HEK293T (cell line): ENCODE results near the gene POU2F3.

Experiments
- CTCF ChIA-PET: fragments of 350-600 bp; formaldehyde crosslinking; extraction: SDS; loops from one replicate; lab custom pipeline; 2021; ENCODE audit warnings: antibody characterized with exemption, inconsistent platforms; lab: Yijun Ruan, JAX
- POLR2A ChIA-PET: fragments of 350-600 bp; formaldehyde crosslinking; extraction: SDS; loops from one replicate; lab custom pipeline; 2020; ENCODE audit warnings: antibody characterized with exemption, inconsistent platforms; lab: Yijun Ruan, JAX
- DNase-seq: peaks from one replicate; pipeline ENCODE4 v3.0.0; 2012; ENCODE audit warnings: mixed read lengths; ENCODE audit errors: extremely low spot score
- ARNT ChIP-seq: fragments of 450-650 bp; IDR thresholded peaks from 2 replicates; pipeline ENCODE4 v1.6.1; 2017; ENCODE audit warnings: mild to moderate bottlenecking
- BHLHE40 ChIP-seq: fragments of 450-650 bp; IDR thresholded peaks from 2 replicates; pipeline ENCODE4 v1.6.1; 2016; ENCODE audit warnings: mild to moderate bottlenecking, moderate library complexity, borderline replicate concordance
- CTBP1 ChIP-seq: fragments of 450-650 bp; IDR thresholded peaks from 2 replicates; pipeline ENCODE4 v1.6.1; 2016; ENCODE audit warnings: borderline replicate concordance
- ELF4 ChIP-seq: fragments of 450-650 bp; IDR thresholded peaks from 2 replicates; pipeline ENCODE4 v1.6.1; 2017; ENCODE audit warnings: antibody characterized with exemption
- FOXA1 ChIP-seq: fragments of 450-650 bp; IDR thresholded peaks from 2 replicates; pipeline ENCODE4 v1.6.1; 2016; ENCODE audit warnings: mild to moderate bottlenecking
- FOXK2 ChIP-seq: fragments of 450-650 bp; IDR thresholded peaks from 2 replicates; pipeline ENCODE4 v1.6.1; 2016; ENCODE audit warnings: mild to moderate bottlenecking
- FOXM1 ChIP-seq: fragments of 450-650 bp; IDR thresholded peaks from 2 replicates; pipeline ENCODE4 v1.6.1; 2017; ENCODE audit warnings: mild to moderate bottlenecking, borderline replicate concordance
- HDGF ChIP-seq: fragments of 450-650 bp; IDR thresholded peaks from 2 replicates; pipeline ENCODE4 v1.6.1; 2017; ENCODE audit warnings: antibody characterized with exemption, borderline replicate concordance
- L3MBTL2 ChIP-seq: fragments of 450-650 bp; conservative IDR thresholded peaks from 2 replicates; pipeline ENCODE4 v1.6.1; 2016; ENCODE audit warnings: mild to moderate bottlenecking
- LEF1 ChIP-seq: fragments of 450-650 bp; IDR thresholded peaks from 2 replicates; pipeline ENCODE4 v1.6.1; 2017; ENCODE audit warnings: mild to moderate bottlenecking, borderline replicate concordance
- NFRKB ChIP-seq: fragments of 450-650 bp; IDR thresholded peaks from 2 replicates; pipeline ENCODE4 v1.6.1; 2016; ENCODE audit warnings: mild to moderate bottlenecking, moderate library complexity
- PKNOX1 ChIP-seq: fragments of 450-650 bp; IDR thresholded peaks from 2 replicates; pipeline ENCODE4 v1.6.1; 2016
- SP1 ChIP-seq: fragments of 450-650 bp; IDR thresholded peaks from 2 replicates; pipeline ENCODE4 v1.6.1; 2017
- SUZ12 ChIP-seq: fragments of 450-650 bp; IDR thresholded peaks from 2 replicates; pipeline ENCODE4 v1.6.1; 2016; ENCODE audit warnings: mild to moderate bottlenecking
- TARDBP ChIP-seq: fragments of 450-650 bp; IDR thresholded peaks from 2 replicates; pipeline ENCODE4 v1.6.1; 2016
- ZNF384 ChIP-seq: fragments of 450-650 bp; IDR thresholded peaks from 2 replicates; pipeline ENCODE4 v1.6.1; 2016

POU2F3 gene

GRCh38 chr11:120290956-120291355 is 51.0 kb downstream of the POU2F3 start:
- CTCF ChIA-PET, result interaction anchor here (1.0 kb wide), 1 partner anchor 12 kb away, joined by 3 read pairs; no protein-coding TSS in a partner anchor
- POLR2A ChIA-PET, result no interaction called here
- no peak for DNase-seq

GRCh38 chr11:120293038-120293800 is 53.3 kb downstream of the POU2F3 start:
- TF ChIP-seq SP1, result no peak
- no peak for TF ChIP-seq HDGF
- no peak for TF ChIP-seq PKNOX1
- TF ChIP-seq CTBP1, result no peak
- no peak for TF ChIP-seq TARDBP
- no peak for TF ChIP-seq ELF4
- no peak for TF ChIP-seq FOXA1
- TF ChIP-seq FOXK2, result no peak
- DNase-seq, result no peak
- ChIA-PET POLR2A (no interaction called here), CTCF (interaction anchor here (0.6 to 2.1 kb wide), 2 partner anchors 9 to 64 kb away, joined by 5 to 7 read pairs; no protein-coding TSS in a partner anchor)

More at GRCh38 chr11:120290956-120291355, 51.0 kb downstream of the POU2F3 start:
- TF ChIP-seq ZNF384, result no peak
- no peak for TF ChIP-seq FOXM1
- no peak for TF ChIP-seq NFRKB
- TF ChIP-seq ELF4, result no peak
- no peak for TF ChIP-seq TARDBP
- TF ChIP-seq BHLHE40, result no peak
- TF ChIP-seq SP1, result no peak
- TF ChIP-seq SUZ12, result no peak
- TF ChIP-seq ARNT, result no peak
- no peak for TF ChIP-seq CTBP1
- TF ChIP-seq FOXK2, result no peak
- TF ChIP-seq L3MBTL2, result no peak
- TF ChIP-seq HDGF, result no peak
- TF ChIP-seq FOXA1, result no peak
- TF ChIP-seq LEF1, result no peak
- no peak for TF ChIP-seq PKNOX1

- DNase-seq, result no peak
- TF ChIP-seq BHLHE40 (no peak), SUZ12 (no peak), PKNOX1 (no peak), ARNT (no peak), TARDBP (no peak), LEF1 (no peak), HDGF (no peak), FOXA1 (no peak), ELF4 (no peak), NFRKB (no peak), ZNF384 (no peak)
- CTCF ChIA-PET, result interaction anchor here (2.1 kb wide), 1 partner anchor 9 kb away, joined by 7 read pairs; no protein-coding TSS in a partner anchor
- POLR2A ChIA-PET, result no interaction called here
These were observed 54.2 kb downstream of the POU2F3 start for GRCh38 chr11:120294096-120294495.

GRCh38 chr11:120295099-120295498 is 55.2 kb downstream of the POU2F3 start:
- POLR2A ChIA-PET, result no interaction called here
- no peak for DNase-seq
- CTCF ChIA-PET, result interaction anchor here (2.1 kb wide), 1 partner anchor 8 kb away, joined by 7 read pairs; no protein-coding TSS in a partner anchor
- TF ChIP-seq FOXA1 (no peak), LEF1 (no peak), CTBP1 (no peak), BHLHE40 (no peak), FOXK2 (no peak), NFRKB (no peak)

- CTCF ChIA-PET, result interaction anchor here (1.0 kb wide), 1 partner anchor 53 kb away, joined by 3 read pairs; no protein-coding TSS in a partner anchor
- no peak for TF ChIP-seq FOXM1
- no peak for TF ChIP-seq ELF4
- TF ChIP-seq ARNT, result no peak
- TF ChIP-seq CTBP1, result no peak
- no peak for TF ChIP-seq PKNOX1
- TF ChIP-seq SP1, result no peak
- TF ChIP-seq L3MBTL2, result no peak
- TF ChIP-seq HDGF, result no peak
- TF ChIP-seq FOXA1, result no peak
- TF ChIP-seq LEF1, result no peak
- no peak for TF ChIP-seq FOXK2
- TF ChIP-seq TARDBP, result no peak
- TF ChIP-seq NFRKB, result no peak
- no peak for TF ChIP-seq ZNF384
- no peak for TF ChIP-seq BHLHE40
- TF ChIP-seq SUZ12, result no peak
- POLR2A ChIA-PET, result no interaction called here
- no peak for DNase-seq
These were observed 56.6 kb downstream of the POU2F3 start for GRCh38 chr11:120296554-120296953.
